Astrocyte of the spinal cord (primary cell): ENCODE results near the gene LRRC27.
A peak's percentile ranks its signal among the peaks of the same experiment; 100 is the strongest.

Experiments used
- DNase-seq: peaks from one replicate; pipeline ENCODE4 v3.0.0; 2011; ENCODE audit warnings: low read depth, low spot score
- H3K4me3 ChIP-seq: 2 replicates; pipeline ENCODE4 v1.5.1; 2011; ENCODE audit warnings: low read depth, mild to moderate bottlenecking, low read length, moderate library complexity
- CTCF ChIP-seq: IDR thresholded peaks from 2 replicates; pipeline ENCODE4 v1.5.1; 2012; ENCODE audit warnings: low read depth, mild to moderate bottlenecking, low read length, inconsistent platforms
- in situ Hi-C: cut with HindIII; loops from 2 replicates; pipeline ENCODE4 v1.10.0; 2017; ENCODE audit warnings: low sequenced_read_pairs

LRRC27 gene

GRCh38 chr10:132396494-132397035, 64.6 kb downstream of the LRRC27 start:
- no peak for TF ChIP-seq CTCF
- DNase-seq, result no peak
- peak overlapping the region; percentile 27 for H3K4me3 ChIP-seq
- in situ Hi-C loops, result no loop called here

GRCh38 chr10:132397036-132397541, 65.1 kb downstream of the LRRC27 start, which contains the start of gene PWWP2B:
PWWP2B (plus strand) TSS chr10:132397200; CDS start chr10:132397227, 27 bp downstream.
- DNase-seq, result no peak
- peak within 1 kb of the TSS; percentile 54 for H3K4me3 ChIP-seq
- in situ Hi-C loops, result no loop called here
- TF ChIP-seq CTCF, result no peak

GRCh38 chr10:132397671-132398565, 65.9 kb downstream of the LRRC27 start:
- in situ Hi-C loops, result no loop called here
- peak; percentile 38 for DNase-seq
- no peak for TF ChIP-seq CTCF
- peak overlapping the region; percentile 54 for H3K4me3 ChIP-seq

GRCh38 chr10:132398566-132398991, 66.6 kb downstream of the LRRC27 start:
- in situ Hi-C loops, result no loop called here
- H3K4me3 ChIP-seq, result no peak overlapping the region
- no peak for DNase-seq
- no peak for TF ChIP-seq CTCF

- in situ Hi-C loops, result no loop called here
- DNase-seq, result no peak
These were observed 67.4 kb downstream of the LRRC27 start for GRCh38 chr10:132399117-132400035.

More at GRCh38 chr10:132399117-132400035, 67.4 kb downstream of the LRRC27 start:
- H3K4me3 ChIP-seq, result no peak overlapping the region
- TF ChIP-seq CTCF, result no peak
